K562 (cell line): ENCODE measurements around the gene BHMT2. TPM values are rescaled to one million over a fixed set of nuclear protein-coding genes. Genes with fewer than 3 reads are reported as not detected.

Source experiments
- ATAC-seq: fragments of 200-7000 bp; cut with Tn5 transposase; 3 replicates; pipeline ENCODE4 v1.9.1; 2020; ENCODE audit warnings: moderate library complexity
- BruUV-seq: library from RNA; stranded (reverse); fragments of 400-500 nt; replicated peaks from 2 replicates; lab custom pipeline; 2021; lab: Mats Ljungman, UMichigan
- CTCF ChIA-PET: fragments of 300-600 bp; formaldehyde crosslinking; extraction: SDS; loops from one replicate; lab custom pipeline; 2021; ENCODE audit warnings: low intra/inter-chr PET ratio; lab: Yijun Ruan, JAX
- POLR2A ChIA-PET: fragments of 300-600, 350-650 bp; sonication (Branson Sonifier 250); formaldehyde crosslinking; extraction: SDS; loops from one replicate; lab custom pipeline; 2021; ENCODE audit warnings: antibody characterized with exemption, inconsistent platforms; lab: Yijun Ruan, JAX
- DNase-seq, 4 experiments: peaks; one replicate each; pipeline versions ENCODE4 v3.0.0 to v3.0.0-alpha.2; 2011 to 2018; ENCODE audit warnings: low spot score in 3 of 4, mixed read lengths in 3 of 4; ENCODE audit errors: extremely low read depth in 1 of 4
- FAIRE-seq: peaks from 2 replicates; lab custom pipeline; 2011; peaks lifted over from hg19 to GRCh38; lab: Jason Lieb, UNC
- H2AFZ ChIP-seq: 2 replicates; pipeline ENCODE4 v1.6.0; 2011; ENCODE audit warnings: low read depth, low read length, control low read depth, inconsistent platforms
- H3K27ac ChIP-seq: fragments of 200-600 bp; 3 replicates; pipeline ENCODE4 v1.8.0; 2011; ENCODE audit warnings: low read depth, mild to moderate bottlenecking, control low read depth, inconsistent platforms, low read length, moderate library complexity, mixed read lengths; ENCODE audit errors: extremely low read depth
- H3K27me3 ChIP-seq, 2 experiments: fragments of 300-600 bp in 1 of 2; 2 replicates in 1 of 2; 3 replicates in 1 of 2; pipeline versions ENCODE4 v1.6.0 to v1.8.0; 2011; ENCODE audit warnings: inconsistent platforms in 2 of 2, low read length in 2 of 2, mild to moderate bottlenecking in 1 of 2, mixed read lengths in 1 of 2, moderate library complexity in 1 of 2; ENCODE audit not compliant: control insufficient read depth in 2 of 2, insufficient read depth in 2 of 2
- H3K36me3 ChIP-seq: fragments of 300-600 bp; 3 replicates; pipeline ENCODE4 v1.8.0; 2011; ENCODE audit warnings: mild to moderate bottlenecking, low read length, inconsistent platforms; ENCODE audit not compliant: control insufficient read depth, insufficient read depth
- H3K4me1 ChIP-seq, 2 experiments: fragments of 200-600 bp in 1 of 2; replicated peaks in 1 of 2; 2 replicates in 1 of 2; 3 replicates in 1 of 2; pipeline versions ENCODE4 v1.5.1 to v1.8.0; 2011; ENCODE audit warnings: inconsistent platforms in 2 of 2, low read length in 2 of 2, mild to moderate bottlenecking in 1 of 2, mixed read lengths in 1 of 2, moderate library complexity in 1 of 2; ENCODE audit not compliant: control insufficient read depth in 2 of 2, insufficient read depth in 2 of 2
- H3K4me2 ChIP-seq: 2 replicates; pipeline ENCODE4 v1.6.1; 2011; ENCODE audit warnings: low read length, control low read depth, inconsistent platforms, mixed read lengths; ENCODE audit not compliant: insufficient read depth
- H3K4me3 ChIP-seq: fragments of 200-600 bp; sonication (generic), shearing (Covaris generic); 2 replicates; pipeline ENCODE4 v1.5.1; 2016; ENCODE audit warnings: control low read depth, inconsistent platforms
- H3K79me2 ChIP-seq: fragments of 200-600 bp; 3 replicates; pipeline ENCODE4 v1.8.0; 2011; ENCODE audit warnings: low read length, inconsistent platforms; ENCODE audit not compliant: control insufficient read depth, insufficient read depth
- H3K9ac ChIP-seq, 2 experiments: 2 replicates each; pipeline versions ENCODE4 v1.6.0 to v1.6.1; 2011; ENCODE audit warnings: low read depth in 2 of 2, low read length in 2 of 2, control low read depth in 1 of 2, inconsistent platforms in 1 of 2, mild to moderate bottlenecking in 1 of 2, mixed read lengths in 1 of 2; ENCODE audit not compliant: insufficient read depth in 1 of 2
- H3K9me1 ChIP-seq: one replicate; pipeline ENCODE4 v1.6.0; 2011; ENCODE audit warnings: inconsistent platforms, mild to moderate bottlenecking, low read length, moderate library complexity; ENCODE audit not compliant: control insufficient read depth, insufficient read depth
- H3K9me3 ChIP-seq: replicated peaks from 2 replicates; pipeline ENCODE4 v1.5.1; 2011; ENCODE audit warnings: low read depth, low read length, inconsistent platforms; ENCODE audit not compliant: control insufficient read depth, insufficient read depth
- H4K20me1 ChIP-seq: replicated peaks from 2 replicates; pipeline ENCODE4 v1.6.1; 2011; ENCODE audit warnings: low read length, inconsistent platforms, mixed read lengths; ENCODE audit not compliant: control insufficient read depth, insufficient read depth
- EGR1 ChIP-seq: fragments of 450-650 bp; conservative IDR thresholded peaks from 2 replicates; pipeline ENCODE4 v1.6.1; 2017; ENCODE audit warnings: mild to moderate bottlenecking
- EHMT2 ChIP-seq: fragments of 450-650 bp; IDR thresholded peaks from 2 replicates; pipeline ENCODE4 v1.6.1; 2018; ENCODE audit warnings: antibody characterized with exemption
- HDAC3 ChIP-seq: fragments of 450-650 bp; IDR thresholded peaks from 2 replicates; pipeline ENCODE4 v1.6.1; 2018; ENCODE audit warnings: borderline replicate concordance, mild to moderate bottlenecking, moderate library complexity; ENCODE audit not compliant: partially characterized antibody
- HMG20A ChIP-seq: fragments of 450-650 bp; formaldehyde crosslinking; conservative IDR thresholded peaks from 2 replicates; pipeline ENCODE4 v1.4.0; 2020; ENCODE audit warnings: mild to moderate bottlenecking, mixed read lengths
- MBD2 ChIP-seq: sonication (generic); IDR thresholded peaks from 2 replicates; pipeline ENCODE4 v1.6.1; 2016; ENCODE audit warnings: low read depth, borderline replicate concordance
- NCOA1 ChIP-seq: fragments of 450-650 bp; IDR thresholded peaks from 2 replicates; pipeline ENCODE4 v1.6.1; 2016; ENCODE audit warnings: low read depth
- PHB ChIP-seq: fragments of 250-450 bp; sonication (Bioruptor Pico); IDR thresholded peaks from 2 replicates; pipeline ENCODE4 v1.5.0; 2021
- ZEB2 ChIP-seq: fragments of 450-650 bp; IDR thresholded peaks from 2 replicates; pipeline ENCODE4 v1.6.1; 2016
- ZNF57 ChIP-seq: fragments of 450-650 bp; formaldehyde crosslinking; IDR thresholded peaks from 2 replicates; pipeline ENCODE4 v1.4.0; 2020; ENCODE audit warnings: mild to moderate bottlenecking, moderate library complexity
- WGBS: fragments of 100-300 bp; shearing (Covaris generic); methylation state at CpG from one replicate; pipeline ENCODE4 v1.1.6; 2016; ENCODE audit warnings: low coverage, mixed read lengths; ENCODE audit not compliant: insufficient coverage; ENCODE audit errors: missing lambda C conversion rate; 5-methylcytosine and 5-hydroxymethylcytosine counted together
- in situ Hi-C: fragments of 300-500 bp; cut with MboI; formaldehyde crosslinking; loops from 4 replicates; pipeline ENCODE4 v1.15.0; 2018; ENCODE audit warnings: inconsistent platforms, mixed read lengths
- intact Hi-C: fragments of 100-400 bp; cut with micrococcal nuclease; formaldehyde crosslinking; loops from 2 replicates; pipeline ENCODE4 v1.14.2; 2022
- polyA plus RNA-seq, 8 experiments: library from polyadenylated mRNA; depleted of rRNA in 4 of 8; stranded (reverse) in 5 of 8; unstranded in 3 of 8; fragments of >200 nt; fragmentation: Nextera tagmentation in 2 of 8; fragmentation: Illumina TruSeq in 1 of 8; extraction: Ambion mirVana in 2 of 8; extraction: Trizol in 1 of 8; gene quantifications; 2 replicates each; pipeline versions ENCODE4 v1.2.1 to v1.2.3, GENCODE V29; 2011 to 2014; ENCODE audit warnings: inconsistent platforms in 1 of 8, missing spikeins in 1 of 8
- total RNA-seq, 7 experiments: library from RNA; depleted of rRNA in 6 of 7; stranded (reverse); fragments of >200 nt in 6 of 7; fragmentation: Illumina TruSeq in 2 of 7; extraction: Trizol in 2 of 7; gene quantifications; 2 replicates each; pipeline versions ENCODE4 v1.2.1 to v1.2.3, GENCODE V29; 2011 to 2021; ENCODE audit warnings: low replicate concordance in 1 of 7
- TF ChIP-seq, protein P1 (sequence below): fragments of 450-650 bp; IDR thresholded peaks from 2 replicates; pipeline ENCODE4 v1.6.1; 2016; ENCODE audit warnings: low read depth, mild to moderate bottlenecking, moderate library complexity
- TF ChIP-seq, protein P2 (sequence below): fragments of 250-450 bp; sonication (Bioruptor Pico); IDR thresholded peaks from 2 replicates; pipeline ENCODE4 v1.8.0; 2022; ENCODE audit warnings: moderate library complexity, mild to moderate bottlenecking, inconsistent platforms

BHMT2 gene
- total and polyA plus RNA-seq, 9 of the 15 experiments (the other 6 are each of a cell fraction or from before 2014, with no cell fraction given), result not detected

DNA sequence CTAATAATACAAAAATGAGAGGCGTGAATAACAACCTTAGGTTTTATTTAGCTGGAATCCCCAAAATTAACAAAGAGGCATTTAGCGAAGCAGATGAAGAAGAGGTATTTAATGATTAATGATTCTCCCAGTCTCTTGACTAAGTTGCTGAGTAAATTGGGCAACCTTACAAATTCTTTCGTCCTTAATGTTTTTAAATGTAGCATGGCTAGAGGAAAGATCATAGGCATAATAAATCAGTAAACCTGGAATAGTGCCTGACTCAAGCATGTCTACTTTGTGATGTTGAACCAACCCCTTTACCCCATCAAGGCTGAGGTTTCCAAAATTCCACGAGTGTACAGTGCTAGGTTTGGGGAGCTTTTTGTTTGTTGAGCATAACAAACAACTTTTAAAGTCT lies 49.9 kb downstream of the BHMT2 start:
- Histone ChIP-seq H3K79me2 (no peaks in the 10 kb centered on the region), H3K9me3 (no peaks in the 10 kb centered on the region), H3K36me3 (no peaks in the 10 kb centered on the region), H3K4me1 (no peaks in the 10 kb centered on the region), H3K27ac (no peak overlapping the region), H4K20me1 (no peaks in the 10 kb centered on the region), H3K9me1 (no peaks in the 10 kb centered on the region), H3K4me3 (no peak overlapping the region), H2AFZ (no peak overlapping the region), H3K4me2 (no peak overlapping the region), H3K27me3 (peaks cover 6 to 22% of the 10 kb centered on the region in 2 experiments; a peak in 4 of 5 replicates), H3K9ac (no peak overlapping the region)
- ChIA-PET POLR2A (no interaction called here), CTCF (no interaction called here)
- FAIRE-seq (no peak), DNase-seq (no peak), ATAC-seq (no peak)
- no TSS peak for BruUV-seq
- 0% methylated on average over 4 of the region's 4 CpGs for WGBS
- TF ChIP-seq PHB, result no peak
- no peak for TF ChIP-seq EGR1
- TF ChIP-seq HDAC3, result no peak
- no peak for TF ChIP-seq NCOA1
- no peak for TF ChIP-seq MBD2
- no peak for TF ChIP-seq ZNF57 (CRISPR knock-in tag)
- TF ChIP-seq, protein P1, sequence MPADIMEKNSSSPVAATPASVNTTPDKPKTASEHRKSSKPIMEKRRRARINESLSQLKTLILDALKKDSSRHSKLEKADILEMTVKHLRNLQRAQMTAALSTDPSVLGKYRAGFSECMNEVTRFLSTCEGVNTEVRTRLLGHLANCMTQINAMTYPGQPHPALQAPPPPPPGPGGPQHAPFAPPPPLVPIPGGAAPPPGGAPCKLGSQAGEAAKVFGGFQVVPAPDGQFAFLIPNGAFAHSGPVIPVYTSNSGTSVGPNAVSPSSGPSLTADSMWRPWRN, result no peak
- TF ChIP-seq ZEB2, result no peak
- TF ChIP-seq HMG20A, result no peak
- TF ChIP-seq, protein P2, sequence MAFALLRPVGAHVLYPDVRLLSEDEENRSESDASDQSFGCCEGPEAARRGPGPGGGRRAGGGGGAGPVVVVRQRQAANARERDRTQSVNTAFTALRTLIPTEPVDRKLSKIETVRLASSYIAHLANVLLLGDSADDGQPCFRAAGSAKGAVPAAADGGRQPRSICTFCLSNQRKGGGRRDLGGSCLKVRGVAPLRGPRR (CRISPR knock-in tag), result no peak
- TF ChIP-seq EHMT2, result no peak
- in situ Hi-C loops (no loop called here), intact Hi-C loops (no loop called here)
